Renal cortex interstitium (tissue), 15 donors: Measurements from ENCODE around the gene KRTCAP3. TPM values are rescaled to one million over a fixed set of nuclear protein-coding genes. Genes with fewer than 3 reads are reported as not detected.
A peak's percentile ranks its signal among the peaks of the same experiment; 100 is the strongest.
"Not testable (repeated sequence)": the region's sequence is repeated elsewhere in the genome, so short reads cannot be mapped to it uniquely, and the experiment has no call there.

Source experiments
- DNase-seq, 11 donors: peaks; one replicate each; pipeline ENCODE4 v3.0.0-alpha.2; 2013; ENCODE audit warnings: low read depth in 9 of 11, low spot score in 4 of 11; ENCODE audit errors: extremely low read depth in 1 of 11
- long read RNA-seq, 16 experiments: transcript quantifications; one replicate each; lab custom pipeline, GENCODE V29; 2026
- polyA plus RNA-seq, 3 donors: library from polyadenylated mRNA; unstranded; fragments of 120-200 nt; gene quantifications; one replicate each; pipeline ENCODE4 v1.2.1, GENCODE V29; 2013; ENCODE audit not compliant: insufficient read length in 3 of 3

The KRTCAP3 gene, protein sequence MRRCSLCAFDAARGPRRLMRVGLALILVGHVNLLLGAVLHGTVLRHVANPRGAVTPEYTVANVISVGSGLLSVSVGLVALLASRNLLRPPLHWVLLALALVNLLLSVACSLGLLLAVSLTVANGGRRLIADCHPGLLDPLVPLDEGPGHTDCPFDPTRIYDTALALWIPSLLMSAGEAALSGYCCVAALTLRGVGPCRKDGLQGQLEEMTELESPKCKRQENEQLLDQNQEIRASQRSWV
- polyA plus RNA-seq, result 10 to 100 TPM in 1 of 3 donors, 1 to 10 TPM in 2; 5.1 to 10.8 (median 8.6) TPM
- long read RNA-seq, donor 1, partial matches to known transcripts, result 0 of 2 reads
- long read RNA-seq, donor 1, other reads (novel, unspliced or antisense), result 0 of 2 reads
- long read RNA-seq, donor 2, partial matches to known transcripts, result 0 of 2 reads
- long read RNA-seq, donor 2, other reads (novel, unspliced or antisense), result 0 of 2 reads
- long read RNA-seq, donor 3, result 0 reads
- long read RNA-seq, donor 4, partial matches to known transcripts, result 0 of 3 reads
- long read RNA-seq, donor 4, other reads (novel, unspliced or antisense), result 0 of 3 reads
- long read RNA-seq, donor 5, result 0 reads
- long read RNA-seq, donor 6, partial matches to known transcripts, result 7 of 7 reads
- long read RNA-seq, donor 6, other reads (novel, unspliced or antisense), result 0 of 7 reads
- long read RNA-seq, donor 7, partial matches to known transcripts, result 0 of 3 reads
- long read RNA-seq, donor 7, other reads (novel, unspliced or antisense), result 0 of 3 reads
- long read RNA-seq, donor 8, partial matches to known transcripts, result 32 of 34 reads
- long read RNA-seq, donor 8, other reads (novel, unspliced or antisense), result 0 of 34 reads
- long read RNA-seq, donor 9, result 0 reads
- long read RNA-seq, donor 10, result 0 reads
- long read RNA-seq, donor 11, result 0 reads
- long read RNA-seq, donor 12, partial matches to known transcripts, result 5 of 6 reads
- long read RNA-seq, donor 12, other reads (novel, unspliced or antisense), result 0 of 6 reads
- long read RNA-seq, donor 13, partial matches to known transcripts, result 7 of 9 reads
- long read RNA-seq, donor 13, other reads (novel, unspliced or antisense), result 0 of 9 reads
- long read RNA-seq, donor 14, result 0 reads
- long read RNA-seq, donor 15, partial matches to known transcripts, result 0 of 1 reads
- long read RNA-seq, donor 15, other reads (novel, unspliced or antisense), result 0 of 1 reads
- long read RNA-seq, donor 16, partial matches to known transcripts, result 0 of 2 reads
- long read RNA-seq, donor 16, other reads (novel, unspliced or antisense), result 0 of 2 reads

DNA sequence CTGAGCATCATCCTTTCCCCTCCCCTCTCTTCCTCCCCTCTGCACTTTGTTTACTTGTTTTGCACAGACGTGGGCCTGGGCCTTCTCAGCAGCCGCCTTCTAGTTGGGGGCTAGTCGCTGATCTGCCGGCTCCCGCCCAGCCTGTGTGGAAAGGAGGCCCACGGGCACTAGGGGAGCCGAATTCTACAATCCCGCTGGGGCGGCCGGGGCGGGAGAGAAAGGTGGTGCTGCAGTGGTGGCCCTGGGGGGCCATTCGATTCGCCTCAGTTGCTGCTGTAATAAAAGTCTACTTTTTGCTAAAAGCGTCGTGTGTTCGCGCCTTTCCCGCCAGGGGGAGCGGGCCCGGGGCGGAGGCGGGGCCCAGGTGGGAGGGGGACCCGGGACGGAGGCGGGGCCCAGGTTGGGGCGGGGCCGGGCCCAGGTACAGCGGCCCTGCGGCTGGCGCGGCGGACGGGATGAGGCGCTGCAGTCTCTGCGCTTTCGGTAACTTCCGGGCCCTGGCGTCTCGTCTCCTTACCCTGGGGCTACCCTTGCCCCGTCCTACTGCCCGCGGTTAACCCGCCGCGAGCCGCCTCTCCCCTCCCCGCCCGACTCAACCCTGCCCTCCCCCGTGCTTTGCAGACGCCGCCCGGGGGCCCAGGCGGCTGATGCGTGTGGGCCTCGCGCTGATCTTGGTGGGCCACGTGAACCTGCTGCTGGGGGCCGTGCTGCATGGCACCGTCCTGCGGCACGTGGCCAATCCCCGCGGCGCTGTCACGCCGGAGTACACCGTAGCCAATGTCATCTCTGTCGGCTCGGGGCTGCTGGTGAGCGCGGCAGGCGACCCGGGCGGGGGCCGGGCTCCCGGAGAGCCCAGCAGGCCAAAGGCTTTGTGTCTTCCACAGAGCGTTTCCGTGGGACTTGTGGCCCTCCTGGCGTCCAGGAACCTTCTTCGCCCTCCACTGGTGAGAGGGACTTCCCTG, at the start of gene KRTCAP3:
Gene KRTCAP3, plus strand, starts transcription at position 424 of the 962 bp plus-strand sequence. Its CDS starts 32 bp downstream, at position 456.
- peak in 7 of 11 donors; percentile 9 to 39 (median 30) for DNase-seq

DNA sequence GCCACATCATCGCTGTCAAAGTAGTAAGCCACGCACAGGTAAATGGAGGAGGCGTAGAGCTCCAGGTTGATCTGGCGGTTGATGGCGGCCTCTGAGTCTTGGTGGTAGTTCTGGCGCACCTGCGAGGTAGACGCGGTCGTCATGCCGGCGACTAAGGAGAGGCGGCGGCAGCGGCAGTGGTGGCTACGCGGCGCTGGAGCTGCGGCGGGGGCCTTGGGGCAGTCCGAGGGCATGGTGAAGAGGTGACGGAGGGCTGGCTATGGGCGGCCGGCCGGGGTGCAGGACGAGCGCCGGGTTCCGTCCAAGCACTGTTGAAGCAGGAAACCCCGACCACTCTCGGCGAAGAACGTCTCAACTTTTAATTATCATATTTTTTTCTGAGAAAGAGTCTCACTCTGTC, 49.0 kb upstream of the KRTCAP3 start:
- no peak for DNase-seq

- DNase-seq, result no peak
Measured at GRCh38 chr2:27398962-27399361, 43.2 kb upstream of the KRTCAP3 start.

DNA sequence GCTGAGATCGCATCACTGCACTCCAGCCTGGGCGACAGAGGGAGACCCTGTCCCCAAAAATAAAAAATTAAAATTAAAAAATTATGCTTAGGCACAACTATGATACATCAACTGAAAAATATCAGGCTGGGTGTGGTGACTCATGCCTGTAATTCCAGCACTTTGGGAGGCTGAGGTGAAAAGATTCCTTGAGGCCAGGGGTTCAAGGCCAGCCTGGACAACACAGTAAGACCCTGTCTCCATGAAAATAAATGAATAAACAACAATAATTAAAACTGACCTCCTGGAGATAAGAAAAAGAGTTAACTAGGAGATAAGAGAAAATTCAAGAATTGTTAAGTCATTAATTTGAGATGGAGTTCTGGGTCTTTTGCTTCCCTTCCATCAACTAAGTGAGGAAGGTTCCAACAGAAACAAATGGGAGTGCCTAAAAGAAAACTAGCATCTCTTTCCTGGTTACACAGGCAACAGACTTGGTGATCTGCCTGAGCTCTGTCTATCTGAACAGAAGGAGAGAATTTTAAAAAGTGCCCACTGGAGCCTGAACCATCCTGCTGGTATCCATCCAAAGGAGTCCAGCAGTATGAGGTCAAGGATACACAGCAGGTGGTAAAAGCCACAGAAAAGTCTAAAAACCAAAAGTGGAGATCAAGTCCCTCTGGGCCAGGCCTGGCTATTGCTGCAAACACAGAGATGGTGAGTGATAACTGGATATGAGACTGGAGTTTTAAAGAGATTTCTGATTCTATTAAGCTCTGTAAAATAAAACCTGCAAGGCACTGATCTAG, 41.6 kb upstream of the KRTCAP3 start:
- DNase-seq, result no peak

GRCh38 chr2:27407798-27408491, 34.2 kb upstream of the KRTCAP3 start:
- peak in 4 of 11 donors; percentile 27 to 52 (median 44) for DNase-seq

GRCh38 chr2:27408601-27409320, 33.4 kb upstream of the KRTCAP3 start:
- DNase-seq, result no peak

- peak; percentile 84 to 93 (median 89) for DNase-seq
Measured at GRCh38 chr2:27409321-27410073, 32.7 kb upstream of the KRTCAP3 start, which contains the start of gene PPM1G. Gene PPM1G (minus strand): TSS chr2:27409591. CDS start chr2:27409422, 169 bp downstream.

DNA sequence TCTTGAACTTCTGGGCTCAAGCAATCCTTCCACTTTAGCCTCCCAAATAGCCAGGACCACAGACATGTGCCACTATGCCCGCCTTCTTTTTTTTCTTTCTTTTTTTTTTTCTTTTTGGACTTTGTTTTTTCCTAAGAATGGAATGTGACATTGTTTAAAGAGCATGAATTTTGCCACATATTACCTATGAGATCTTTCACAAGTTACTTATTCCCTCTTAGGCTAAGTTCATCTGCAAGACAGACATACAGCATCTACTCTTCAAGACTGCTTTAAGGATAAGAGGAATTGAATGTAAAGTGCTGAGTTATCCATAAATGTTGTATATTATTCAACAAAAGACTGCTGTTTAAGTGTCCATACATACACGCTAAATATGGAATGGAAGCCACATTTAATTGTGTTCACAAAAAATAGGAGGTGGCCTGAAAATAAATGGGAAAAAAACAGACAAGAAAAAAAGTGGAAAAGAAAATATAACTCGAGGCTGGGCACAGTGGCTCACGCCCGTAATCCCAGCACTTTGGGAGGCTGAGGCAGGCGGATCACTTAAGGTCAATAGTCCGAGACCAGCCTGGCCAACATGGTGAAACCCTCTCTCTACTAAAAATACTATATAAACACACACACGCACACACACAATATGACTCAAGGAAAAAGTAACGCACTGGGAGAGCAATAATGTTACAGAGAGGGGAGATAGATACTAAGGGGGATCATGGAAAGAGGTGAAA, 29.6 kb upstream of the KRTCAP3 start:
- no peak for DNase-seq

- no peak for DNase-seq
Measured at GRCh38 chr2:27416151-27416550, 26.0 kb upstream of the KRTCAP3 start.

GRCh38 chr2:27420996-27421395, 21.2 kb upstream of the KRTCAP3 start:
- no peak for DNase-seq

- DNase-seq, result no peak
Measured at GRCh38 chr2:27421660-27422250, 20.4 kb upstream of the KRTCAP3 start.

DNA sequence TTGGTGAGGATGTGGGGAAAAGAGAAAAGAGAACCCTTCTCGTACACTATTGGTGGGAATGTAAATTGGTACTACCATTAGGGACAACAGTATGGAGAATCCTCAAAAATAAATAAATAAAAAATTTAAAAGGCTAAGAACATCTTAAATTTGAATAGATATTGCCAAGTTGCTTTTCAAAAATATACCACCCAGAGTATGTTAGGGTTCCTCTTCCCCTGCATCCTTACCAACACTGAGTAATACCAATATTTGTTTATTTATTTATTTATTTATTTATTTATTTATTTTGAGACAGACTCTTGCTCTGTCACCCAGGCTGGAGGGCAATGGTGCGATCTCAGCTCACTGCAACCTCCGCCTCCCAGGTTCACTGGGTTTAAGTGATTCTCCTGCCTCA, 19.2 kb upstream of the KRTCAP3 start:
- no peak for DNase-seq

GRCh38 chr2:27425039-27425438, 17.1 kb upstream of the KRTCAP3 start:
- not testable (repeated sequence) for DNase-seq

DNA sequence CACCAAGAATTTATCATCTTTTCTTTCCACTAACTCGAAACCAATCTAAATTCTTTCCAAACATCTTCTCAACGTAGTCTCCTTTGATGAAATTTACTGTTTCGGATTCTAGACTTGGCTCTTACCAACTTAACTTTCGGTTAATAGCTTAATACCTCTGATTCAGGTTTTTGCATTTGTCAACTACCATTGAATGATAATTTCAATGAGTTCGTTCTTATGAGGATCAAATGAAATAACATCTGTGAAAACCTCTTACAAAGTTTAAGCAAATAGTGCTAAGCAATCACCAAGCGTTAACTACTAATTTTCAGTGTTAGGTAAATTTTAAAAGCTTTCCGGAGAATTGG, 14.3 kb upstream of the KRTCAP3 start:
- DNase-seq, result no peak
